K562 (cell line): ENCODE data around the gene C1orf167. TPM values are rescaled to one million over a fixed set of nuclear protein-coding genes. Genes with fewer than 3 reads are reported as not detected.

Experiments
- ARID2 ChIP-seq: fragments of 450-650 bp; IDR thresholded peaks from 2 replicates; pipeline ENCODE4 v1.6.1; 2017; ENCODE audit warnings: antibody characterized with exemption, mild to moderate bottlenecking
- BRD9 ChIP-seq: fragments of 450-650 bp; IDR thresholded peaks from 2 replicates; pipeline ENCODE4 v1.6.1; 2018; ENCODE audit warnings: low read depth; ENCODE audit not compliant: partially characterized antibody
- GATA2 ChIP-seq: sonication (generic); formaldehyde crosslinking; IDR thresholded peaks from 2 replicates; pipeline ENCODE4 v1.4.0; 2020; ENCODE audit warnings: mild to moderate bottlenecking, missing genetic modification reagents
- LARP7 ChIP-seq: fragments of 450-650 bp; IDR thresholded peaks from 2 replicates; pipeline ENCODE4 v1.6.1; 2016
- NR2C1 ChIP-seq, 2 experiments: fragments of 450-650 bp; IDR thresholded peaks; 2 replicates each; pipeline ENCODE4 v1.6.1; 2017; ENCODE audit warnings: mild to moderate bottlenecking in 2 of 2, antibody characterized with exemption in 1 of 2, inconsistent platforms in 1 of 2, missing compliant biosample characterization in 1 of 2, missing genetic modification characterization in 1 of 2
- RREB1 ChIP-seq: fragments of 250-450 bp; sonication (Bioruptor Pico); IDR thresholded peaks from 2 replicates; pipeline ENCODE4 v1.4.0; 2020
- ZBTB17 ChIP-seq: fragments of 450-650 bp; formaldehyde crosslinking; IDR thresholded peaks from 2 replicates; pipeline ENCODE4 v1.4.0; 2020; ENCODE audit warnings: mild to moderate bottlenecking
- ZNF512 ChIP-seq: IDR thresholded peaks from 2 replicates; pipeline ENCODE4 v1.6.1; 2016; ENCODE audit warnings: missing genetic modification characterization, missing compliant biosample characterization
- polyA plus RNA-seq, 8 experiments: library from polyadenylated mRNA; depleted of rRNA in 4 of 8; stranded (reverse) in 5 of 8; unstranded in 3 of 8; fragments of >200 nt; fragmentation: Nextera tagmentation in 2 of 8; fragmentation: Illumina TruSeq in 1 of 8; extraction: Ambion mirVana in 2 of 8; extraction: Trizol in 1 of 8; gene quantifications; 2 replicates each; pipeline versions ENCODE4 v1.2.1 to v1.2.3, GENCODE V29; 2011 to 2014; ENCODE audit warnings: inconsistent platforms in 1 of 8, missing spikeins in 1 of 8
- total RNA-seq, 7 experiments: library from RNA; depleted of rRNA in 6 of 7; stranded (reverse); fragments of >200 nt in 6 of 7; fragmentation: Illumina TruSeq in 2 of 7; extraction: Trizol in 2 of 7; gene quantifications; 2 replicates each; pipeline versions ENCODE4 v1.2.1 to v1.2.3, GENCODE V29; 2011 to 2021; ENCODE audit warnings: low replicate concordance in 1 of 7

Gene C1orf167
- total and polyA plus RNA-seq, 9 of the 15 experiments (the other 6 are each of a cell fraction or from before 2014, with no cell fraction given): 0.22 to 0.86 (median 0.31) TPM; not detected in 2

GRCh38 chr1:11793819-11794218, 31.8 kb downstream of the C1orf167 start (continued):
- TF ChIP-seq ZNF512 (tag) (no peak), ARID2 (no peak), GATA2 (CRISPR knock-in tag) (no peak), ZBTB17 (CRISPR knock-in tag) (no peak), NR2C1 (IDR thresholded peaks at IDR 0.05) (no peak), NR2C1 (tag; IDR thresholded peaks at IDR 0.05) (no peak), RREB1 (CRISPR knock-in tag) (no peak), LARP7 (no peak), BRD9 (no peak)
- TF ChIP-seq, all 486 proteins: peak for 7
